Measurements from ENCODE around the gene A4GALT.

DNA sequence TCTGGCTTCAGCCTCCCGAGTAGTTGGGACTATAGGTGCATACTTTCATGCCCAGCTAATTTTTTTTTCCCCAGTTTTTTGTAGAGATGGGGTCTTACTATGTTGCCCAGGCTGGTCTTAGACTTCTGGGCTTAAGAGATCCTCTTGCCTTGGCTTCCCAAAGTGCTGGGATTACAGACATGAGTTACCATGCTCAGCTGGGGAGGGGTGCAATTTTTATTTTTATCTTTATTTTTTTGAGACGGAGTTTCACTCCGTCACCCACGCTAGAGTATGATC, 49.7 kb upstream of the A4GALT start:
- no peak for TF ChIP-seq EZH2 (IDR thresholded peaks at IDR 0.05; ENCODE audit: borderline replicate concordance, low read length)
- no peak for TF ChIP-seq CTCF (IDR thresholded peaks at IDR 0.05; ENCODE audit: low read length)
